ENCODE data around the gene BTNL3.

GRCh38 chr5:181031716-181032115 is 43.1 kb downstream of the BTNL3 start:
- TF ChIP-seq, protein P1, sequence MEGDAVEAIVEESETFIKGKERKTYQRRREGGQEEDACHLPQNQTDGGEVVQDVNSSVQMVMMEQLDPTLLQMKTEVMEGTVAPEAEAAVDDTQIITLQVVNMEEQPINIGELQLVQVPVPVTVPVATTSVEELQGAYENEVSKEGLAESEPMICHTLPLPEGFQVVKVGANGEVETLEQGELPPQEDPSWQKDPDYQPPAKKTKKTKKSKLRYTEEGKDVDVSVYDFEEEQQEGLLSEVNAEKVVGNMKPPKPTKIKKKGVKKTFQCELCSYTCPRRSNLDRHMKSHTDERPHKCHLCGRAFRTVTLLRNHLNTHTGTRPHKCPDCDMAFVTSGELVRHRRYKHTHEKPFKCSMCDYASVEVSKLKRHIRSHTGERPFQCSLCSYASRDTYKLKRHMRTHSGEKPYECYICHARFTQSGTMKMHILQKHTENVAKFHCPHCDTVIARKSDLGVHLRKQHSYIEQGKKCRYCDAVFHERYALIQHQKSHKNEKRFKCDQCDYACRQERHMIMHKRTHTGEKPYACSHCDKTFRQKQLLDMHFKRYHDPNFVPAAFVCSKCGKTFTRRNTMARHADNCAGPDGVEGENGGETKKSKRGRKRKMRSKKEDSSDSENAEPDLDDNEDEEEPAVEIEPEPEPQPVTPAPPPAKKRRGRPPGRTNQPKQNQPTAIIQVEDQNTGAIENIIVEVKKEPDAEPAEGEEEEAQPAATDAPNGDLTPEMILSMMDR (IDR thresholded peaks at IDR 0.05), result no peak
- TF ChIP-seq POLR2A (IDR thresholded peaks at IDR 0.05) (no peak), POLR2AphosphoS5 (IDR thresholded peaks at IDR 0.05) (no peak)
